HG03432 (cell line): Measurements from ENCODE around the gene ADAMTSL1.

Experiments
- ATAC-seq: cut with Tn5 transposase; IDR thresholded peaks from one replicate; pipeline ENCODE4 v1.9.1; 2021; ENCODE audit warnings: mild to moderate bottlenecking, moderate library complexity; ENCODE audit not compliant: unreplicated experiment

ADAMTSL1 gene

DNA sequence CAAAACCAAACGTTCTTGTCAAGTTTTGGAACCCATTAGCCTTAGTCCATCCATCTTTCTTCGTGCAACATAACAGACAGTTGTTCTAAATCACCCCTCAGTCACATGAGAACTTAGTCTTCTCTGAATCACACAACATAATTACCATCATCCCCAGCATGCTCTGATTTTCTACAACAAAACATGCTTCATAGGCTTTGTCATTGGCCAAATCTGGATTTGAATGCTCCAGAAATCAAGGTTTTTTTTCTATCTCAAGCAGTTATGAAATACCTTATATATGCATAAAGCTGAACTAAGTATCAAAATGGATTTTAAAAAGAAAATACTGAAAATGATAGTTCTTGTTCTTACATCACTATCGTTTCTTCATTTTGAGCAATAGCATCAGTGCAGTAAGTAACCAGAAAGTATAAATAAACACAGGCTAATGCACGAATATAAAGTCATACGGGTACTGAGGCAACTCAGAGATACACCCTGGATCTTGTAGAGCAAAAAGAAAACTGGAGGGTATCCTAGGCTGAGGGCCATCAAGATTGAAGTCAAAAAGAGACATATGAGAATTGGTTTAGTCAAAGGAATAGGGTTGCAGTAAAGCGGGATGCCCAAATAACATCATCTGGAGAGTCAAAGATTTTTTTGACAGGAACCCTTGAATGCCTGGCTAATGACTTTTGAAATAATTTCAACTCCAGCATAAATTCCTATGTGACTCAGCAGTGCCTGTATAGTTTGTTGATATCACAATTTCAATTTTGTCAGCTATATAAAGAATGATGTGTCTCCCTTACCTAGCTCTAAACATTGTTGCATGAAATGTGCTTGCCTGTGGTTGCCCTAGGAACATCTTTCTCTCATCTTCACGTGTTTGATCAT, 164.7 kb downstream of the ADAMTSL1 start:
- no peak for ATAC-seq

DNA sequence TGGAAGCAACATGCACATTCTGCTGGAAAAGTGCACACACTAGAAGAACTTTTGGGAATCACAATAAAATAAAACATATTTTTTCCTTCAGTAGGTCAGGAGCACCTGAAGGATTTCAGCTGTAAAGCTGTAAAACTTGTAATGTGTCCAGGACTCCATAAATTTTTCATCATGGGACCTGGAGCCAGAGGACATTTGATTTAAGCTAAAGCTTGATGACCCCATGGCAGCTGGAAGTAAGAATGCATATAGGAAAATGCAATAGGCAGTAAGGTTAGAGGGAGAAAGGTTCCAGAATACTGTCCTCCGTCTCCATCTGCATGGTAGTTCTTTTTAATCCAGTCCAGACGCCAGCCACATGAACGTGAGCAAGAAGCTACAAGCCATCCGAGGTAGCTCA, 166.0 kb downstream of the ADAMTSL1 start:
- ATAC-seq, result no peak

- no peak for ATAC-seq
Observed at GRCh38 chr9:18658804-18659705, 185.1 kb downstream of the ADAMTSL1 start.

DNA sequence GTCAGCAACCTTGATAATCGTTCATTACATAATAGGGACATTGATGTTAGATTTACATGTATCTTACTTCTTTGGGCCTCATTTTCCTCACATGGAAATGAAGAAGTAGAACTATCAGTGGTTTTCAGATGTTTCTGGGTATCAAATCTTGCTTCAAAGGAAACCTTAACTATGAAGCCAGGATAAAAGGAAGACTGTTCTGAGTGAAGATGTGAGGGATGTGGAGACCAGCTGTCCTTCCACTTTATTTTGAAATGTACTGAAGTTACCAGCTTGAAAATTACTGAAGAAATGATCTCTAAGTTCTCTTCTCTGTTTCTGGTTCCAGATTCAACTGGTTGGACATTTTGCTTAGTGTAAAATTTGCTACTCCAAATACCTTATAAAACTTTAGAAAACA, 186.0 kb downstream of the ADAMTSL1 start:
- no peak for ATAC-seq

GRCh38 chr9:18662320-18662719, 188.4 kb downstream of the ADAMTSL1 start:
- ATAC-seq, result no peak

DNA sequence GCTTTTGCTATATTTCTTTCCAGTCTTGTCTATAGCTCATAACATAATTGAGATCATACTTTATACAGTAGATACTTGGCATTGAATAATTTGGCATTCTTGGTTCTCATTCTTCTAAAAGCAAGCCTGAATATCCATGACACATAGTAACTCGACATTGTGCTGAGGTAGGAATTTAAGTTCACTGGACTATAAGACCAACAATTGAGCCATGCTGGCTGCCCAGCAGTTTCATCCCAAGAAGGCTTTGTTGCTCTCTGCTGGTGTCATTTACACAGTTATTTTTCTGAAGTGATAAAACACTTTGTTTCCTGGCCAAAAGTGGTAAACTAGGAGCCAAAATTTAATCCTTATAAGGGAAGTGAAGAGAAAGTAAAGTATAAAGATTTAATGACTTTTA, 192.0 kb downstream of the ADAMTSL1 start:
- no peak for ATAC-seq

DNA sequence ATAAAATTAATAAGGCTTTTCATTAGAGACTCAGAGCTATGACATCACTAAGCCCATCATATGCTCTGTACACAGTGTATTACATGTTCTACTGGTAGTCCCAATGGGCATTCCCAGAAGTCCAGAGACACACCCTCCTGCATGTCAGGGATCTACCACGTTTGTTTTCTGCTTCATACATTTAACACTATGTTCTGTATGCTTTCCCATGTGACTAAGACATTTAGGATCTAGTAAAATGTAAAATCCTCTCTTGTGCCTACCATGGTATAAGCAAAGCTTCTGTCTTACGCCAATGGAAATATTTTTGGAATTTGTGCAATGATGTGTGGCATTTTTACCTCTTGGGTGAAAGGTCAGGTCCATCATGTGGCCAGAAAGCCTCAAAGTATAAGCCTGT, 192.4 kb downstream of the ADAMTSL1 start:
- ATAC-seq, result no peak

GRCh38 chr9:18666986-18667772, 193.2 kb downstream of the ADAMTSL1 start:
- ATAC-seq, result no peak

DNA sequence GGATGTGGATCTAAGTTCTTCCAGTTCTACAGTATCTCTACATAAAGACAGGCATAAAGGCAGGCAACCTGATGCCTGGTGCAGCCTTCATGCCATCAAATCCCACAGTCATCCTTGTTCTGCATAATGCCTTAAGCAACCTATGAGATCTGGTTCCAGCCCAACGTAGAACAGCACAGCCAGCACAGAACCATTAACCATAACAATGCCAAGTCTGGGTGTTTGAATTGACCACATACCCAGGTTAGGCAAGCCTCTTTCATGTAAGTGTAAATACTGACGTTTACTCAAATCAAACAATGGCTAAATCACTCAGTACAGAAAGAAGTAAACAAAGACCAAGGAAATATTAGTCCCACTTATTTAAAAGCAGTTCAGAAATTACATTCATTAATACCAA, 195.0 kb downstream of the ADAMTSL1 start:
- ATAC-seq, result no peak

- no peak for ATAC-seq
Observed at GRCh38 chr9:18672706-18673105, 198.8 kb downstream of the ADAMTSL1 start.

DNA sequence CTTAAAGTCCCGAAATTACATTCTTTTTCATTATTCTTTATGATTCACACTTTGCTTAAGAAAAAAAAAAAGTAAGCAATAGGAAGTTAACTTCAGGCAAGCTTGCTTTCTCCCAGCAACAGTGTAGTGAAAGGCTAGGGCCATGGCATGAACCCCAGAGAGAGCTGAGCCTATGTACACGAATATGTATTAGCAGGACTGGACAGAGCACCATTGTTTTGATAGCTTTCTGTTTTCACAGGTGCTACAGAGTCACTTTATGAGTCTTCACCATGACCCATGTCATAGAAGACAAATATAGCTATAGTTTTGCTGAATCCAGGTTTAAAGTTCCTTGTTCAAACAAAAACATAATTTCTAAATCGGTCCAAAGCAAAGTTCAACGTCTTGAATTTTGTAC, 199.2 kb downstream of the ADAMTSL1 start:
- no peak for ATAC-seq

DNA sequence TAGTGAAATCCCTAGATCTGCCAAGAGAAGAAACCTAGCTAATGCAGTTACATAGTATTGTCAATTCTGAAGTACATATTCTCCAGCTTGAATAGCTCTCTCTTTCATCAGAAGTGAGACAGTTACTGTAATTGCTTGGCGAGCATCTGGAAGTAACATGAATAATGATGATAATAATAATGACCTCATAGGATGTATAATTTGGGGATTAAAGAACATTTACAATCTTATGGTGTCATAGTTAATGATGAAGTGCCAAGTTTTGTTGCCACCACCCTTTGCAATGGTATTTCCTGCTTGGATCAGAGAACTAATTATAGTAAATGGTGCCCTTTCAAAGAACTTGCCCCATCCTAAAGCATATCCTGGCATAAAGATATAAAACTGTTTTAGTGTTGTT, 201.4 kb downstream of the ADAMTSL1 start:
- ATAC-seq, result no peak

DNA sequence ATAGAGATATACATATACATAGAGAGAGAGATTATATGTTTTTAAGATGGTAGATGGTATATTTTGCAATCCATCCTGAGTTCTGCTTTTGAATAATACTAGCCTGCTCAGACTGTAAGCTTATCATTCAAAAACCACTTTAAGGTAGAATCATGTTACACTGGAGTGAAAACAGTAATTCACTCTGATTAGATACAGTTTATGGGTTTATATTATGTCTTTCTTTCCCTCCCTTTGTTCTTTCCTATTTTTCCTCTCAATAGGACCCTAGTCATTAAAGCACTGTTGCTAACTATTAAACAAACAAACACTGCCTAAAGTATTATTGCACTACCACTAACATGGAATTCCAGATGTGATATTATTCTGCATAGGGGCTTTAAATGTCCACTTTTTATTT, 202.0 kb downstream of the ADAMTSL1 start:
- ATAC-seq, result no peak

DNA sequence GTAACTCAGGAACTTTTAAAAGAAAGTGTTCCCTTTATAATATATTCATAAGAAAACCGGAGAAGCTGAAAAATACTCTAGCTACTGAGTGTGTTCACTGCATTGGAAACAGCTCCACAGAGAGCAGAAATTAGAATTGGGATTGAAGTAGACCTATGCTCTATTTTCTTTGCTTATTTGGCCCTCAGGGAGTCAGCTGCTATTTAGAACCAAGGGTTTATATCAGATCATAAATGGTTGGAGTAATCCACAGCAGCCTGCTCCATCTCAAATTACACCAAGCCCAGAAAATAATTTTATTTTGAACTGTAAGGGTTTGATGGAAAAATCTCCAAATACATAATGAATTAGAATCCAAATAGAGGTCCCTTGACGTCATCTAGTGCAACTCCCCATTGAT, 202.6 kb downstream of the ADAMTSL1 start:
- no peak for ATAC-seq

- no peak for ATAC-seq
Observed at GRCh38 chr9:18678821-18679590, 205.1 kb downstream of the ADAMTSL1 start.

DNA sequence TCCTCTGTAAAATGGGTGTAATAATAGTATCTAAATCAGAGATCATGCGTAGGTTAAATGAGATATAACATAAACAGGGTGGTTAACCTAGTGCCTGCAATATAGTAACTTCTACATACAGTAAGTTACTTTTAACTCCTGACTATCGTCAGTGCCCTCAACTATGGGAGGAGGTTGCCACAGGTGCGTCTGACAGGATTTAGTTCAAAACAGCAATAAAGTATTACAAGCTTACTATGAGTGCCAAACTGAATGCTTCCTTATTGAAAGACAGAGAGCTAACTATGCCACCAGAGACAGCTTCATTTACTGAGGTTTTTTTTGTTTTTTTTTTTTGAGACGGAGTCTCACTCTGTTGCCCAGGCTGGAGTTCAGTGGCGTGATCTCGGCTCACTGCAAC, 209.0 kb downstream of the ADAMTSL1 start:
- no peak for ATAC-seq

DNA sequence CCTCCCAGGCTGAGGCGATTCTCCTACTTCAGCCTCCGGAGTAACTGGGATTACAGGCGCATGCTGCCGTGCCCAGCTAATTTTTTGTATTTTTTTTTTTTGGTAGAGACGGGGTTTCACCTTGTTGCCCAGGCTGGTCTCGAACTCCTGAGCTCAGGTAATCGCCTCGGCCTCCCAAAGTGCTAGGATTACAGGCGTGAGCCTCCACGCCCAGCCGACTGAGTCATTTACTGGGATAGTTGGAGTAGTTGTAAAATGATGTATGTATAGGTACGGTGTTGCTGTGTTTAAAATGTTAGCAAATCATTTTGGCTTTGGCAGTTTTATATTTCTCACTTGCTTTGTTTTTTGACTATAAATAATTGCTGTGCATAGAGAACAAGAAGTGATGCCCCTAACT, 209.4 kb downstream of the ADAMTSL1 start:
- ATAC-seq, result no peak

DNA sequence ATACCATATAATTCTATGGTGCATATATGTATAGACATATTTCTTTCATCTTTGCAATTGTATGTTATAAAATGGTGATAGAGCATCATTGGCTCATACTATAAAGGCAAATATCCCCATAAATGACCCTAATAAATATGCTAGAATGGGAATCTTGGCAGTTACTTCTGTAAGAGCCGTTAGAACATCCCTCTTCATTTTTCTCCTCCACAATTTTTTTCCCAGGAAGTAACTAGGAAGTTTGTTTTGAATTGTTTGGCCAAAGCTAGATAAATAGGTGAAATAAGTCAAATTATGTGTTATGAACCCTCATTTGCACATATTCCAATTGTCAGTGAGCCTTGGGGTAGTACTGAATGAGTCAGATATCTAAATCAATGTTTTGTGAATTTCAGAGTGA, 209.9 kb downstream of the ADAMTSL1 start:
- no peak for ATAC-seq

- ATAC-seq, result no peak
Observed at GRCh38 chr9:18684593-18685317, 210.8 kb downstream of the ADAMTSL1 start.
